Measurements from ENCODE around the gene LRRN1.

The LRRN1 gene

DNA sequence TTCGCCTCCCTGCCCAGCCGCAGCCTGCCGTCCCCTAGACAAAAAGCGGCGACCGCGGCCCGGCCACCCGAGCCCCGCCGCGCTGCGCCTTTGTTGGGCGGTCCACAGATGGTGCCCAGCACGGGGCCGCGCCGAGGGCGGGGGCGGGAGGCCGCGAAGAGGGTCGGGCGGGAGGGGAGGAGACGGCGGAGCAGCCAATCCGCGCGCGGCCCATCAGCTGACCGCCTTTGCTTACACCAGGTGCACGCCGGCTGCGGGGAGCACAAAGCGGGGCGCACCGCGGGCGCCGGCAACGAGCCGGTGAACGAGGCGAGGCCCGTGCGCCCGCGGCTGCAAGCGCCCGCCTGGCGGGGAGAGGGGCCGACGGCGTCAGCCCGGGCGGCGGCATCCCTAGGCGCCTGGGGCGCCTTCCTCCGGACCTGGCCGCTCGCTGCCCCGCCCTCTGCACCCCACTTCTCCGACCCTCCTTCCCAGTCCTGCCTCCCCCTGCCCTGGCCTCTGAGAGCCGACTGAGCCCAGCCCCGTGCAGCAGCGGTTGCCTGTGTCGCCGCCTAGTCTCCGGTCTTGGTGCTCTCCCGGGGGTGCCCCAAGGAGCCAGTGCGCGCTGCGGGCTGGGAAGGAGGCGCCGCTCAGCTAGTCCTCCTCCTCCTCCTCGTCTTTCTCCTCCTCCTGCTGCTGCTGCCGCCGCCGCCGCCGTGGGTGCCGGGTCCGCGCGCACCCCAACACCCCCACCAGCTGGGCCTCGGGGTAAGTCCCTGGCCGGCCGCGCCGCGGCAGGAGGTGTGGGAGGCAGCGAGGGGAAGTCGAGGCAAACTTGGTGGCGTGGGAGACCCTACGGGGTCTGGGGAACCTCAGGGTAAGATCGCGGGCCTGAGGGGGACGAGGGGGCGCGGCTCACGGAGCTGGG, at the start of gene LRRN1:
Gene LRRN1 (plus strand): TSS at position 259 of the 907 bp plus-strand sequence. CDS start 45,211 bp downstream, outside the sequence.
- DNase-seq, result peak; percentile 61

DNA sequence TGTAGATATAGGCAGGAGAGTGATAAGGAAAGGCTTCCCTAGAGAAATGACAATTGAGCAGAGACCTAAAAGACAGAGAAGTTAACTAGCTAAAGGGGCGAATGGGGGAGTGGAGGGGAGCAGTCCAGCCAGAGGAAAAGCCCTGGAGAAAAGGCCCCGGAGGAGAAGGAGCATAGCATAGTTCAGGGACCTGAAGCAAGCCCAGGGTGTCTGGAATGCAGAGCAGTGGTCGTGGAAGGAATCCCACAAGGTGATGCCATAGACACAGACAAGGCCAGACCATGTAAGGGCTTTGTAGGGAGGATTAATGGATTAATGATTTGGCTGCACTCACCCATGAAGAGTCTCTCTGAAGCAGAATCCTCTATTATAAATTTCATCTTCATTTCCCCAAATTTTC, 45.8 kb upstream of the LRRN1 start:
- DNase-seq, result no peak

DNA sequence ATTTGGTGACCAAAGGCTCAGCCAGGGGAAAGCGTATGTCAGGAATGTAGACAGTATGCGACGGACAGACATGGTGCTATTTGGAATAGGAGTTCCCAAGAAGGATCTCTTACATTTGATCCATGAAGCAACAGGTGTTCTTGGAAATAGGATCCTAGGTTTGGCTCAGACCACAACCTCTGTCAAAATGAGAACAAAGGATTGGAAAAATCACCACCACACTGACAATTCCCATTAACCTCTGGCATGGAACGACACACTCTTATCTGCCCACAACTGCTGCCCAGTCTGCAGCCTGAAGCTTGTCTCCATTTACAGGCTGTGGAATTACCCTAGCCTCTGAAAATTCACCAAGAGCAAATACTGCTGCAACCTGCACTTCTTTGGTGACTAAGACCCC, 33.6 kb upstream of the LRRN1 start:
- DNase-seq, result no peak

DNA sequence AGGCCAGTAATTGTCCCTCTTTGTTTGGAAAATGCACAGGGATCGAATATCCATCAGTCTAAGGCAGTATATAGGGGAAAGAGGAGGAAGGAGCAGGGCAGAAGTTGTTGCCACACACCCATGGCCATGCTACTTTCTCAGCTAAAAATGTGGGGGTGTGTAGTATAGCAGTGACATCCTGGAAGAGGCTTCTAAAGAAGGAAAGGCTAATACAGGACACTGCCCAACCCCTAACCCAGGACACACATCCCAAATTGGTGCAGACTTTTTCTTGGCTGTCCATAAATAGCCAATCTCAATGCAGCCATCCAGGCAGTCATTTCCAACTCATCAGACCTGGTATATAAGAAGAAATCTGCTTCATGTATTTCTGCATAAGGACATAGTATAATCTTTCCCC, 33.1 kb upstream of the LRRN1 start:
- no peak for DNase-seq

DNA sequence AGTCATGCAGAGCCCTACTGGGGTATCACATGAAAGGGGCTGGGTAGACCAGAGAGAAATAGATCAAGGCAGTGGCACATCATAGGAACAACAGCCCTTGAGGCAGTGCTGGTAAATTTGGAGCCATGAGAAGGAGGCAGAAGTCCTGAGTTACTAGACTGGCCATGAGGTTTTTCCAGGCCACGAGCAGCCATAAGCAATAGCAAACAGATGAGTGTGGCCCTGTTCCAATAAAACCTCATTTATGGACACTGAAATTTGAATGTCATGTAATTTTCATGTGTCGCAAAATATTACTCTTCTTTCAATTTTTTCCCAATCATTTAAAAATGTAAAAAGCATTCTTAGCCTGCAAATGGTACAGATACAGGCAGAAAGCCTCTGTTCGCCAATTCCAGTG, 28.1 kb upstream of the LRRN1 start:
- DNase-seq, result no peak

DNA sequence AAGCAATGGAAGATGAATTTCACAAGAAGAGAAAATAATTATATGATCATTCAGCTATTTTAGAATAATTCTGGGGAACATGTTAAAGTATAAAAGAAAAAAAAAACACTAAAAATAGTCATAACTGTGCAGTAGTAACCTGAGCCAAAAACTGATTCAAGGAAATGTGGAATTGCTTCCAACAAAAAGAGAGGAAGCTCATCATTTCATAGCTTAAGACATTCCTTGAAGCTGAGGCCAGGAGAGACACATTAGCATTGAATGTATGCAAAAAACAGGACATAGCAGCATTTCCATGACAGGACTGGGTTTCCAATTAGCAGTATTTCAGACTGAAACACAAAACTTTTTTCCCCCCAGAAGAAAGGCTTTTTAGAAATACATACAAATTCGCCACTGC, 27.7 kb upstream of the LRRN1 start:
- no peak for DNase-seq

DNA sequence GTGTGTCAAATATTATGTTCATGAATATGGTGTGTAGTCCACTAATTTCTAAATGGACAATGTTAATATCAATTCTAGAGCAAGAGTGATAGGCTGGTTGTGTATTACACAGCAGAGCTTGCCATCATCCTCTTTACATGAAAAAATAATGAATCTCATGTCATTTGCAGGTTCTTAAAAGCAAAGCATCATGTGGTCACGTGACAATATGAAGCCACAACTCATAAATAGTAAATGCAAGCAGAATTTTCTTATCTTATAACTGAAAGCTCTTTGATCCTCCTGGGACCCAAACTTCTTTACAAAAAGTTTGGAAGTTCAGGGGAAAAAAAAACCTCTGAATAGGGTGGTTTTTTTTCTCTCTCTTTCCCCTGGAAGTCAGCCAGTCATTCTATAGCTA, 26.9 kb upstream of the LRRN1 start:
- DNase-seq, result no peak

DNA sequence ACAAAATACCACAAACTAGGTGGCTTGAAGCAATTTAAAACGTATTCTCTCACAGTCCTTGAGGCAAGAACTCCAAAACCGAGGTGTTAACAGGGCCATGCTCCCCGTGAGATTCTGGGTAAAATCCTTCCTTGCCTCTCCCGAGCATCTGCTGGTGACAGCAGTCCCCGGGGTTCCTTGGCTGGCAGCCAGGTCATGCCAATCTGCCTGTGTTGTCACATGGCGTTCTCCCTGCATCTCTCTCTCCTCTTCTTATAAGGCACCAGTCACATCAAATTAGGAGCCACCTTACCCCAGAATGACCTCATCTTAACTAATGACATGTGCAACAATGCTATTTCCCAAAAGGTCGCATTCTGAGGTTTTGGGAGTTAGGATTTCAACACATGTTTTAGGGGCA, 26.3 kb upstream of the LRRN1 start:
- DNase-seq, result no peak

DNA sequence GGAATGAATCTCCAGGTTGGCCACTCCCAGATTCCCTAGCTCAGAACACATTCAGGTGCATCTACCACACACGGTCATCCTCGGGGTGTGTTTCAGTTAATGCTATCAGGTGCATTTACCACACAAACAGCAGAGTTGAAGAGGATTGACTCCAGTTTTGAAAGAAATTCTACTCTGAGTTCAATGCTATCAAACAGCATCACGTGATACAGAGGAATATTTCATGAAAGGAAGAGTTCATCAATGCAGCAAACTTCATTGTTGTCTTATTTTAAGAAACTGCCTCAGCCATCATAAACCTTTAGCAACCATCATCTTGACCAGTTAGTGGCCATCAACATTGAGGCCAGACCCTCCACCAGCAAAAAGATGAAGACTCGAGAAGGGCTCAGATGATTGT, 22.6 kb upstream of the LRRN1 start:
- no peak for DNase-seq

DNA sequence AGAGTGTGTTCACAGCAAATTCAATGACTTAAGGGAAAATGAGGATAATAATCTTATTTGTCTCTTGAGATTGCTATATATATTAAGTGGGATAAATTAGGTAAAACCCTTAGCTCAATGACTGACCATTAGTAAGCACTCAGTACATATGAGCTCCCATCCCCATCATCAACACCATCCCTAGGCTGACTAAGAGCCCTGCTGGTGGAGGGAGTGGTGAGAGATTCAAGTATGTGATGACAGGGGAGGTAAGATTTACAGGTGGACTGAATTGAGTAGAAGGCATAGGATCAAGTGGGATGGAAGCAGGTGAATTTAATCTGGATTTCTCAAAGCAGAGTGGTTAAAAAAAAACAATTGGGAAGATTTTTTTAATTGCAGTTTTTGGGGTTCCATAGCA, 21.0 kb upstream of the LRRN1 start:
- DNase-seq, result no peak

DNA sequence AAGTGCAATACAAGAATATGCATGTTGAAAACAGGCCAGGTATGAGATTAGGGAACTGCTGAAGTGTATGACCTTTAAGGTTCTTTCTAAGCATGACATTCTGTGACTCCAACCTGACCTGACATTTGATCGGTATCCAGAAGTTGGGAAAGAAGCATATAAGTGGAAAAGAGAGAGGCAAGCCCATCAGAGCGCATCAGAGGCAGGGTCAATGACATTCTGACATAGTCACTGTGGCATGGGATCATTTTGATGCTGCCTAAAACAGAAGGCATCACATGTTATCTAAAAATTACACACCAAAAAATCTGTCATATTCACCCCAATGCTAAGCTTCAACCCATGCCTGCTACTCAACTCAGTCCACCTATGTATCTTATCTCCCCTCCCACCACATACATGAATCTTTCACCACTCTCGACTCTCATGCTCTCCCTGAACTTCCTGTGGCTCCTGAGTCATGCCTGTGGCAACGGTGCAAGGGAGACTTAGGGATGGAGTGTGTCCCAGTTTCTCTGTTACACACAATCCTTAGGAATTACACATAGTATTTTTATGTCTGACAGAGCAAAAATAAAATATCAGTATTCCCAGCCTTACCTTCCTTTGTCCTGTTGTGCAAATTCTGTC, 20.5 kb upstream of the LRRN1 start:
- no peak for DNase-seq

DNA sequence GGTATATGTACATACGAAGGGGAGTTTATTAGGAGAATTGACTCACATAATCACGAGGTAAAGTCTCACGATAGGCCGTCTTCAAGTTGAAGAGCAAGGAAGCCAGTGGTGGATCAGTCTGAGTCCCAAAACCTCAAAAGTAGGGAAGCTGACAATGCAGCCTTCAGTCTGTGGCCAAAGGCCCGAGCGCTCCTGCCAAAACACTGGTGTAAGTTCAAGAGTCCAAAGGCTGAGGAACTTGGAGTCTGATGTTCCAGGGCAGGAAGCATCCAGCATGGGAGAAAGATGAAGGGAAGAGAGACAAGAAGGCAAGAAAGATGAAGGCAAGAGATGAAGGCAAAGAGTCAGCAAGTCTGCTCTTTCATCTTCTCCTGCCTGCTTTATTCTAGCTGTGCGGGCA, 16.8 kb upstream of the LRRN1 start:
- DNase-seq, result no peak

DNA sequence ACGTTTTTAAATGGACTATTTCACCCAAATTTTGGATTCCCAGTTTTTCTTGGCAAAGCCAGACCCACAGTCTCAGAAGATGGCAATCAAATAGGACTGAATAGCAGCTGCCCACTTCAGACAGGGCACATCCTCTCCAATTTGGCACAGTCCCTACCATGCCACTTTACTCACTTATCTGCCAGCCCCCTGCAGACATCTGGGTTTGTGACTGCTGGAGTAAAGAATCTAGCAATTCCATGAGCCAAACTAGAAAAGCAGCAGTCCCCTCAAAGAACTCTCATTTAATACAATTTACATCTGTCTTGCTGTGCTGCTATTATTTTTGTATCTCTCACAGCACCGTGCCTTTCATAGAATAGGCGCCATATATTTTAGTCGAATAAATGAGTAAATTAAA, 16.0 kb upstream of the LRRN1 start:
- no peak for DNase-seq

DNA sequence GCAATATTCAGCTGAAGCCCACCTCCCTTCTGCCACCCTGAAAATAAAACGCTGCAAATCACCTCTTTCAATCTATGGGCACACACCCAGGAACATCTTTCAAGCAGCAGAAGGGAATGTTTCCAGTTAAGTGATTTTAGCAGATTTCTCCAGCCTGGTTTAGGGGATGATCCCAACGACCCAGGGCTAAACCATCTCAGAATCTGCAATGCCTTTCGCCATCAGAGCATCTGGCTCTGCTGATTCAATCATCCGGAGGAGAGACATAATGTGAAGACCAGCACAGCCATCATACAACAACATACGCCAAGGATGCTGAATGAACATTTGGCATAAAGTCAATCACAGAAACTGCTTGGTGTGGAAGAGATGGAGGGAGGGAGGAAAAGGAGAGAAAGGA, 15.5 kb upstream of the LRRN1 start:
- no peak for DNase-seq

DNA sequence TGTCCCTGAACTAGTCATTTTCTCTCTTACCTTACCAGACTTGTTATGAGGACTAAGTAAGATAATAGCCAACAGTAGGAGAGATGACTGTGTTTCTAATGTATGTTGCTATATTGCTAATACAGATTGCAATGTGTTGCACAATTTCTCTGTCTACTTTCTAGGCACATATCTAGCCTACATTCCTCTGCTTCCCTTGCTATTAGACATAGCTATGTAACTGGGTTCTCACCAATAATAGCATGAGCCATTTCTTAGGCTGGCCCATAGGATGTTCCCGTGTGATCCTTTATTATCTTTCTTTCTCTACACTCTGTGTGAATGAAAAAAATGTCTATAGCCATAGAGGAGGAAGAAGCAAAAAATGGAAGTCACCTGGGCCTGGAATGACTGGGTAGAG, 6.8 kb upstream of the LRRN1 start:
- DNase-seq, result no peak

DNA sequence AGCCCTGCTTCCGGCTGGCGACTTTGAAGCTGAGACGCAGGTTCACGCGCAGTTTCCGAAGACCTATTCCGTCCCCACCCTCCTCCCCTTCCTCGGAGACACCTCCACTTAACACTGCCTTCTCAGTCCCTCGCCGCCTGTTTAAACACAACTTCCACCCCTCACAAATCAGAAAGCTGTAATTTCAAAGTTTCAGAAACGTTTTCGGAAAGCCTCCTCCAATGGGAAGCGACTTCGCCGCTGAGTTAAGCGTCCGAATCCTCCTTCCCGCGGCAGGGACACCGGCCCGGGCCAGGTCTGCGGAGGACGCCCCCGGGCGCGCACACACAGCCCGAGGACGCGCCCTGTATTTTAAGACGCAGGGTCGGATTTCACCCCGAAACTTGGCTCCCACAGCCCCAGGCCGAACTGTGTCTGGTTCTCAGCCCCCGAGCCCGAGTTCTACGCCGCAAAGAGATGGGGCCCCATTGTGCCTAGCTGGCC, 559 bp upstream of the LRRN1 start:
- no peak for DNase-seq

DNA sequence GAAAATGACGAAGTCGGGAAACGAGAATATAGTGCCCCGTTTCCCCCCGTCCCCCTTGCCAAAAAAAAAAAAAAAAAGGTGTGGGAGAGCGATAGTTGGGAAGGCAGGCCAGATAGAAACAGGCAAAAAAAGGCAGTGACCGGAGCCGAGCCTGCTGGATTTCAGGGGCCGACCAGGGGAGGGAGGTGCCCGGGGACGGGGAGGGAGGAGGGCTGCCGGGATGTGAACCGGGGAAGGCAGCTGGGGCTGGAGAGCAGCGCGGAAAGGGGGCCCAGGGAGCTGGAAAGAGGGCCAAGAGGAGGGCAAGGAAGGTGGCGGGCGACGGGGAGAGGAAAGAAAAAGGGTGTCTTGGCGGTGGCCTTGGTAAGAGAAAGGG, 837 bp downstream of the LRRN1 start:
- DNase-seq, result no peak

DNA sequence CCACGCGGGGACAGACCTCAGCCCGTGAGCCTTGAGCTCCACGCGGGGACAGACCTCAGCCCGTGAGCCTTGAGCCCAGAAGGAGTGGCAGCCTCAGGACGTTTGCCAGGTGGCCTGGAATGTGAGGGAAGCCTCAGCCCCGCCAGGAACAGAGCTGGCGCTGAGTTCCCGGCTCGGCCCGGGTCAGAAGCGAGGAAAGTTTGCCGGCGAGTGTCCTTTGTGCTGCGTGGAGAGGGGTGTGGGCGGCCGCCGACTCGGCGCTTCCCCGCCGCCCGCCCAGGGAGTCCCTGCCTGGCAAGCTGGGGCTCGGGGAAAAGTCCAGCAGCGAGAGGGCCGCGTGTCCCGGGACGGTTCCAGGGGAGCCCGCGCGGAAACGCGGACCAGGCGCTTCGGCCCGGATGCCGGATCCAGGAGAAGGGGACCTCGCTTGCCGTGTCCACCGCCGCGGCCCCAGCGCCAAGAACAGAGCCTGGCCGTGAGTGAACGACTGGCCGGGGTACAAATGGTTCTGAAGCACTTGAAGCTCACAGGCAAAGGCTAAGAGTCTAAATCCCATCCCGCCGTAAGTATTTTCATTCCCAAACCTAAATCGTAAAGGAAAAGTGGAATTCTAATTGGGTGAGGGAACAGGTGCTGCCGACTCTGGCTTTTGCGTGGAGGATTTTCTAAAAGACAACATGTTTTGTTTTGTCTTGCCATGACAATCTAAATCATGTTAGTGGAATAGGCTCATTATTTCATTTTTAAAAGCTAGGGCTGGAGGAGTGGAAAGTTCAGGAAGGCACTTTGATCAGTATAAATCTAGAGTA, 1.7 kb downstream of the LRRN1 start:
- no peak for DNase-seq

DNA sequence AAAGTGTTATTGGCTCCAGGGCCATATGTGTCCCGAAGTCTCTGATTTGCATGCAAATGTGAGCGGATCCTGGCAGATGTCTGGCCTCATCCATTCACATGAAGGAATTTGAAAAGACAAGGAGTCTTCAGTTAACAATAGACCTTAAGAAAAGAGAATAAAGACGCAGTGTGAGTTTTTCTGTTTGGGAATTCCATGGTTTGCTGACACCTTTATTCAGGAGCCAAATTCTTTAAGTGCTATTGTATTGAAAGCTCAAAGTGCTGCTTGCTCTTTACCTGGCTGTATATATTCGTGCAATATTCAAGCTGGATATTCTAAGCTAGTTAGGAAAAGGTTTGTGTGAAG, 2.2 kb downstream of the LRRN1 start:
- DNase-seq, result no peak

DNA sequence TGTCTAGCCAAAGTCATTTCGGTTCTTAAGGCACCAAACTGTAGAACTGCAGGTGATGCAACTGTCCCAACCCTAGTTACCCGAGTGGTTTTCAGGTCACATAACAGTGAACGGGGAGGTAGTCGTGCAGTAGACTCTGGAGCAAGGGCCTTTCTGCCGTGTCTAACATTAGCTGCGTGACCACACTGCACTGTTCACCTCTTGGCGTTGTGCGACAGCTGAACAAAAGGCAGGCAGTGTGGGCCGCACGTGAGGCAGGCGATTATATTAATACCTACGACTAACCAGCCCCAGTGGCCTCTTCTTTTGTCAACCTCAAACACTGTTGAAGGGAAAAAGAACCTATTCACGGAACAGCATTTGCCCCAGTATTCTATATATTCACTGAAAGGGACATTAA, 2.8 kb downstream of the LRRN1 start:
- no peak for DNase-seq

DNA sequence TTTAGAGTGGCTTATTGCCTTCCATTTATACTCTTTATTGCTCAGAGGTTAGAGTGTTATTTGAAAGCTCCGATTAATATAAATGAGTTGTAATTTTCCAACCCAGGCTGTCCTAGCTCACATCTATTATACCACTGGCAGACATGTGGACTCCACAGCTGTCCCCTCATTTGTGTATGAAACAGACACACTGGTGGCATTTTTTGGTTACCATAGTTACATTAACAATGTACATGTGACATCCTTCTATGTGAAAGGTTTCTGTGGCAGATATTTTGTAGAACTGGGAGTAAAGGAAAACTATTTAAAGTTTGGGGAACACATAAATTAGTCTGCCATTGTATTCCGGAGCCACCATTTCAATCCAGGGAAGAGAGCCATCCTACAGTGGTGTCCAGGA, 5.3 kb downstream of the LRRN1 start:
- DNase-seq, result no peak

DNA sequence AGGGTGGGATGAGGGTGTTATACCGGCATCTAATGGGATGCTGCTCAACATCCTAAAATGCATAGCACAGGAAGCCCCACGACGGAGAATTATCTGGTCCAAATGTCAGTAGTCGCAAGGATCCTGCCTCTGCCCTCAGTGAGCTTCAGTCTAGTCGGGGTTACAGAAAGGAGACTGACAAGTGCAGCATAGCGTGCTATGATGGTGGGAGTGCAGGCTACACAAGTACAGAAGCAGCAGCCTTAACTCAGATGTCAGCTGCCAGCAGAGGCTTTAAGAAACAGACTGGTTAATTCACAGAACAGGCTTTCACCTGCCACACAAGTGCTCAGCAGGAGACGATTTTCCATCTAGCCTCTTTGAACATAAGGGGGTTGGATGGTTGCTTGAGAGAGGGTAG, 6.9 kb downstream of the LRRN1 start:
- DNase-seq, result no peak

DNA sequence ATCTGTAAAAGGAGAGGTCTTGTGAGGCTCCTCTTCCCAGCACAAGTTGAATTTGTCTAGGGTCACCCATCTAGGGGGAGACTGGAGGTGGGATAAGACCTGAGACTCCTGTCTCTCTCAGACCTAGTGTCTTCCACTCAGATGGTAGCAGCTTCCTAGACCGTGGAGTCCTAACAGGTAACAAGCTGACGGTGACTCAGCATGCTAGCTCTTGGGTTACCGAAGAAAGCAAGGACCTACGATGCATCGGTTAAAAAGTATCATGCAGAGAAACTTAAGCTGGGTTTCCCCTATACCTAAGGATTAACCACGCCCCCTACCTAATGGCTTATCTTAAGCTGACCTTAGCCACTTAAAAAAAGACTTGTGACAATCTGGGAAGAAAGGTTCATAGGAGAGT, 7.6 kb downstream of the LRRN1 start:
- no peak for DNase-seq

DNA sequence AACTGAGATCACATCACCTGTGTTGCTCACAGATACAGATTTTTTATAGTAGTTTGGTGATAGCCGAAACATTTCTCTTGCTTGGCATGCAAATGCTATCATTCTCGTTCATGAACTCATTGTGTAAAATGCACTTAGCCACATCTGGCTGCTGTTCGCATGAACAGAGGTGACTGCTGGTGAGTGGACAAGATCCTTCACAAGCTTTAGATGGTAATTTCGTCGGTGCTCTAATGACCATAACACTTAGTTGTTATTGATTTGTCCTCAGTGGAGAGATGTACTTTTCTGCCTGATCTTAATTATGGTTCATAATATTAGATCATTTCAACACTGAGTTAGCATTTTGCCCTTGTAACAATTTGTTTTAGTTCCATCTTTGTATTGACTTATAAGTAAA, 13.8 kb downstream of the LRRN1 start:
- DNase-seq, result no peak

Data from NCI-H2081 treated with DMSO at 0.1 percent for 48 hours (cell line).